NAMALWA (cell line): ENCODE results near the gene YY1AP1.
"Not testable (repeated sequence)": the region's sequence is repeated elsewhere in the genome, so short reads cannot be mapped to it uniquely, and the experiment has no call there.

Source experiments
- DNase-seq: peaks from one replicate; pipeline ENCODE4 v3.0.0-alpha.2; 2015; ENCODE audit warnings: low spot score

Gene YY1AP1

GRCh38 chr1:155688324-155689080, at the start of gene YY1AP1:
YY1AP1 (minus strand) TSS chr1:155688774; CDS start chr1:155680436, 8,338 bp downstream.
- DNase-seq, result peak; percentile 94

GRCh38 chr1:155729031-155729898, 40.7 kb upstream of the YY1AP1 start:
- DNase-seq, result peak; percentile 71

GRCh38 chr1:155725142-155725541, 36.6 kb upstream of the YY1AP1 start:
- no peak for DNase-seq

- no peak for DNase-seq
Observed at GRCh38 chr1:155719703-155720102, 31.1 kb upstream of the YY1AP1 start.

GRCh38 chr1:155718524-155719115, 30.0 kb upstream of the YY1AP1 start:
- not testable (repeated sequence) for DNase-seq

- DNase-seq, result peak; percentile 48
Observed at GRCh38 chr1:155717041-155717440, 28.5 kb upstream of the YY1AP1 start.

- no peak for DNase-seq
Observed at GRCh38 chr1:155715777-155716176, 27.2 kb upstream of the YY1AP1 start.

- not testable (repeated sequence) for DNase-seq
Observed at GRCh38 chr1:155715056-155715455, 26.5 kb upstream of the YY1AP1 start.

GRCh38 chr1:155713075-155713474, 24.5 kb upstream of the YY1AP1 start:
- DNase-seq, result no peak

- peak; percentile 44 for DNase-seq
Observed at GRCh38 chr1:155712636-155713035, 24.1 kb upstream of the YY1AP1 start.

- not testable (repeated sequence) for DNase-seq
Observed at GRCh38 chr1:155711457-155711856, 22.9 kb upstream of the YY1AP1 start.

GRCh38 chr1:155709391-155709790, 20.8 kb upstream of the YY1AP1 start:
- no peak for DNase-seq

- no peak for DNase-seq
Observed at GRCh38 chr1:155706139-155706538, 17.6 kb upstream of the YY1AP1 start.

- not testable (repeated sequence) for DNase-seq
Observed at GRCh38 chr1:155704414-155704813, 15.8 kb upstream of the YY1AP1 start.

- no peak for DNase-seq
Observed at GRCh38 chr1:155703216-155703615, 14.6 kb upstream of the YY1AP1 start.

- not testable (repeated sequence) for DNase-seq
Observed at GRCh38 chr1:155701675-155702074, 13.1 kb upstream of the YY1AP1 start.

GRCh38 chr1:155699062-155699461, 10.5 kb upstream of the YY1AP1 start:
- not testable (repeated sequence) for DNase-seq

GRCh38 chr1:155698382-155699038, 9.9 kb upstream of the YY1AP1 start:
- DNase-seq, result no peak

GRCh38 chr1:155697616-155698015, 9.0 kb upstream of the YY1AP1 start:
- DNase-seq, result not testable (repeated sequence)

GRCh38 chr1:155697046-155697445, 8.5 kb upstream of the YY1AP1 start:
- DNase-seq, result no peak

GRCh38 chr1:155696524-155696923, 8.0 kb upstream of the YY1AP1 start:
- DNase-seq, result no peak

- DNase-seq, result no peak
Observed at GRCh38 chr1:155695608-155696007, 7.0 kb upstream of the YY1AP1 start.
